IMR-90 (cell line): Measurements from ENCODE around the gene KCNG4. TPM values are rescaled to one million over a fixed set of nuclear protein-coding genes. Genes with fewer than 3 reads are reported as not detected.

Experiments
- ATAC-seq: fragments of 200-7000 bp; cut with Tn5 transposase; 2 replicates; pipeline ENCODE4 v1.9.1; 2020; ENCODE audit warnings: low read depth, mild to moderate bottlenecking, moderate library complexity
- BruUV-seq: library from RNA; stranded (reverse); fragments of 400-500 nt; replicated peaks from 2 replicates; lab custom pipeline; 2021; lab: Mats Ljungman, UMichigan
- CTCF ChIA-PET: fragments of 300-600 bp; formaldehyde crosslinking; extraction: SDS; loops from one replicate; lab custom pipeline; 2021; ENCODE audit warnings: antibody characterized with exemption; lab: Yijun Ruan, JAX
- POLR2A ChIA-PET: fragments of 300-600 bp; sonication (Branson Sonifier 250); formaldehyde crosslinking; loops from one replicate; lab custom pipeline; 2022; ENCODE audit warnings: antibody characterized with exemption; ENCODE audit not compliant: unreplicated experiment; lab: Charles Lee
- DNase-seq: peaks from one replicate; pipeline ENCODE4 v3.0.0; 2013
- H2AFZ ChIP-seq: replicated peaks from 2 replicates; pipeline ENCODE3; 2013; ENCODE audit warnings: low read length, mild to moderate bottlenecking; ENCODE audit not compliant: poor library complexity
- H2AK5ac ChIP-seq: 2 replicates; pipeline ENCODE4 v1.6.1; 2013; ENCODE audit warnings: low read depth, low read length, inconsistent platforms
- H2AK9ac ChIP-seq: replicated peaks from 2 replicates; pipeline ENCODE3; 2013; ENCODE audit warnings: mild to moderate bottlenecking, low read depth, low read length, moderate library complexity; ENCODE audit not compliant: poor library complexity
- H2BK120ac ChIP-seq: 2 replicates; pipeline ENCODE4 v1.6.1; 2013; ENCODE audit warnings: low read depth, low read length, inconsistent platforms
- H2BK15ac ChIP-seq: 3 replicates; pipeline ENCODE4 v1.6.1; 2013; ENCODE audit warnings: low read depth, low read length, inconsistent platforms
- H2BK20ac ChIP-seq: 2 replicates; pipeline ENCODE4 v1.6.1; 2013; ENCODE audit warnings: low read depth, mild to moderate bottlenecking, inconsistent platforms, low read length, moderate library complexity
- H2BK5ac ChIP-seq: 2 replicates; pipeline ENCODE4 v1.6.1; 2013; ENCODE audit warnings: mild to moderate bottlenecking, low read depth, low read length, inconsistent platforms; ENCODE audit not compliant: poor library complexity, severe bottlenecking
- H3K14ac ChIP-seq: replicated peaks from 2 replicates; pipeline ENCODE4 v1.6.1; 2013; ENCODE audit warnings: low read depth, low read length, inconsistent platforms
- H3K18ac ChIP-seq: 2 replicates; pipeline ENCODE4 v1.6.1; 2013; ENCODE audit warnings: low read depth, low read length, control low read depth
- H3K23ac ChIP-seq: 2 replicates; pipeline ENCODE4 v1.6.1; 2013; ENCODE audit warnings: low read depth, low read length, inconsistent platforms
- H3K27ac ChIP-seq: 2 replicates; pipeline ENCODE4 v1.5.1; 2013; ENCODE audit warnings: mild to moderate bottlenecking, control low read depth, low read length; ENCODE audit not compliant: insufficient read depth
- H3K27me3 ChIP-seq: 2 replicates; pipeline ENCODE4 v1.6.1; 2013; ENCODE audit warnings: low read length; ENCODE audit not compliant: control insufficient read depth, insufficient read depth
- H3K36me3 ChIP-seq: 2 replicates; pipeline ENCODE4 v1.6.1; 2013; ENCODE audit warnings: low read length, mixed read lengths; ENCODE audit not compliant: control insufficient read depth, insufficient read depth
- H3K4ac ChIP-seq: 2 replicates; pipeline ENCODE4 v1.6.1; 2013; ENCODE audit warnings: low read depth, low read length, inconsistent platforms
- H3K4me1 ChIP-seq: 2 replicates; pipeline ENCODE4 v1.6.1; 2013; ENCODE audit warnings: low read length, mixed read lengths; ENCODE audit not compliant: control insufficient read depth, insufficient read depth
- H3K4me2 ChIP-seq: 2 replicates; pipeline ENCODE4 v1.6.1; 2013; ENCODE audit warnings: low read depth, mild to moderate bottlenecking, control low read depth, low read length, moderate library complexity
- H3K4me3 ChIP-seq: 2 replicates; pipeline ENCODE4 v1.5.1; 2013; ENCODE audit warnings: low read depth, mild to moderate bottlenecking, control low read depth, low read length, moderate library complexity; ENCODE audit not compliant: insufficient read depth
- H3K56ac ChIP-seq: 2 replicates; pipeline ENCODE4 v1.6.1; 2013; ENCODE audit warnings: low read length, inconsistent platforms; ENCODE audit not compliant: insufficient read depth; ENCODE audit errors: extremely low read depth
- H3K79me1 ChIP-seq, 2 experiments: 2 replicates each; pipeline ENCODE4 v1.6.1; 2013; ENCODE audit warnings: low read length in 2 of 2, inconsistent platforms in 1 of 2, low read depth in 1 of 2
- H3K9ac ChIP-seq: 2 replicates; pipeline ENCODE4 v1.6.1; 2013; ENCODE audit warnings: low read depth, low read length, control low read depth
- H3K9me1 ChIP-seq: 2 replicates; pipeline ENCODE4 v1.6.1; 2013; ENCODE audit warnings: low read length, inconsistent platforms; ENCODE audit not compliant: insufficient read depth
- H3K9me3 ChIP-seq: 2 replicates; pipeline ENCODE4 v1.6.1; 2013; ENCODE audit warnings: low read length; ENCODE audit not compliant: control insufficient read depth, insufficient read depth
- H4K20me1 ChIP-seq: 2 replicates; pipeline ENCODE4 v1.6.1; 2013; ENCODE audit warnings: low read length, inconsistent platforms; ENCODE audit not compliant: insufficient read depth
- H4K5ac ChIP-seq: 2 replicates; pipeline ENCODE4 v1.6.1; 2013; ENCODE audit warnings: mild to moderate bottlenecking, low read depth, low read length, control low read depth
- H4K8ac ChIP-seq, 2 experiments: 2 replicates each; pipeline ENCODE4 v1.6.1; 2013; ENCODE audit warnings: low read depth in 2 of 2, low read length in 2 of 2, control low read depth in 1 of 2, inconsistent platforms in 1 of 2
- H4K91ac ChIP-seq: 2 replicates; pipeline ENCODE4 v1.6.1; 2013; ENCODE audit warnings: low read depth, low read length, inconsistent platforms; ENCODE audit not compliant: insufficient read depth
- BHLHE40 ChIP-seq: fragments of 150-350 bp; IDR thresholded peaks from 2 replicates; pipeline ENCODE4 v1.6.1; 2016; ENCODE audit warnings: mild to moderate bottlenecking, low read depth, low read length
- CEBPB ChIP-seq: IDR thresholded peaks from 2 replicates; pipeline ENCODE4 v1.6.1; 2012; ENCODE audit warnings: low read depth, low read length, improper control_type of control experiment
- MAFK ChIP-seq: IDR thresholded peaks from 2 replicates; pipeline ENCODE4 v1.6.1; 2012; ENCODE audit warnings: low read depth, low read length, improper control_type of control experiment
- MXI1 ChIP-seq: IDR thresholded peaks from 2 replicates; pipeline ENCODE4 v1.6.1; 2012; ENCODE audit warnings: low read depth, mild to moderate bottlenecking, low read length, moderate library complexity, borderline replicate concordance
- POLR2A ChIP-seq: IDR thresholded peaks from 2 replicates; pipeline ENCODE4 v1.6.1; 2012; ENCODE audit warnings: mild to moderate bottlenecking, low read depth, low read length
- RFX5 ChIP-seq: IDR thresholded peaks from 2 replicates; pipeline ENCODE4 v1.8.0; 2012; ENCODE audit warnings: low read depth, mild to moderate bottlenecking, low read length, moderate library complexity
- SMC3 ChIP-seq: fragments of 150-350 bp; IDR thresholded peaks from 2 replicates; pipeline ENCODE4 v1.6.1; 2016; ENCODE audit warnings: low read depth, mild to moderate bottlenecking, antibody characterized with exemption, low read length, moderate library complexity
- WGBS, 2 experiments: methylation state at CpG; one replicate each; pipeline versions ENCODE4 v1.1.5 to v1.1.7; 2013; ENCODE audit warnings: missing lambda C conversion rate in 2 of 2; ENCODE audit not compliant: insufficient read length in 1 of 2; ENCODE audit errors: extremely low coverage in 2 of 2; 5-methylcytosine and 5-hydroxymethylcytosine counted together
- dilution Hi-C: fragments of 300-500 bp; cut with HindIII; formaldehyde crosslinking; loops from one replicate; pipeline ENCODE4 v1.14.3; 2018; ENCODE audit warnings: low sequenced_read_pairs; ENCODE audit not compliant: unreplicated experiment
- in situ Hi-C: fragments of 300-500 bp; cut with MboI; formaldehyde crosslinking; loops from 3 replicates; pipeline ENCODE4 v1.14.3; 2019; ENCODE audit warnings: low sequenced_read_pairs, inconsistent platforms, mixed read lengths
- intact Hi-C: fragments of 100-400 bp; cut with micrococcal nuclease; formaldehyde crosslinking; loops from 2 replicates; pipeline ENCODE4 v1.10.0; 2022
- polyA plus RNA-seq, 3 experiments: library from polyadenylated mRNA; depleted of rRNA; stranded (reverse); fragments of >200 nt; gene quantifications; 2 replicates each; pipeline ENCODE4 v1.2.3, GENCODE V29; 2012; ENCODE audit warnings: low replicate concordance in 1 of 3
- total RNA-seq: library from RNA; depleted of rRNA; stranded (reverse); fragments of >200 nt; gene quantifications from 2 replicates; pipeline ENCODE4 v1.2.3, GENCODE V29; 2012

Gene KCNG4
- total and polyA plus RNA-seq, 2 of the 4 experiments (the other 2 are of a cell fraction), result not detected

GRCh38 chr16:84225126-84225525 is 14.7 kb downstream of the KCNG4 start (continued):
- TF ChIP-seq MAFK (no peak), CEBPB (no peak), RFX5 (no peak), BHLHE40 (no peak), MXI1 (no peak)

- Histone ChIP-seq H3K9ac (no peak overlapping the region), H4K8ac (no peak overlapping the region), H2AK5ac (no peak overlapping the region), H3K4me1 (peaks cover 10% of the 10 kb centered on the region), H4K20me1 (no peaks in the 10 kb centered on the region), H3K4me3 (no peak overlapping the region), H3K14ac (no peak overlapping the region), H3K56ac (no peak overlapping the region), H2BK15ac (no peak overlapping the region), H2AFZ (no peak overlapping the region), H4K91ac (no peak overlapping the region), H2BK120ac (no peak overlapping the region), H3K4me2 (no peak overlapping the region), H3K23ac (no peak overlapping the region), H3K27me3 (peaks cover 8% of the 10 kb centered on the region; the same call in 1 of the 2 replicates), H3K4ac (no peak overlapping the region), H3K9me3 (no peaks in the 10 kb centered on the region), H3K79me1 (no peaks in the 10 kb centered on the region), H2BK20ac (no peak overlapping the region), H2BK5ac (no peak overlapping the region), H3K9me1 (peaks cover 6% of the 10 kb centered on the region; the same call in 1 of the 2 replicates), H3K18ac (no peak overlapping the region), H3K36me3 (no peaks in the 10 kb centered on the region), H3K27ac (no peak overlapping the region), H2AK9ac (no peak overlapping the region), H4K5ac (no peak overlapping the region)
- ChIA-PET POLR2A (no interaction called here), CTCF (no interaction called here)
- dilution Hi-C loops (no loop called here), in situ Hi-C loops (no loop called here), intact Hi-C loops (no loop called here)
- DNase-seq (no peak), ATAC-seq (no peak)
- BruUV-seq, result no TSS peak
- no peak for TF ChIP-seq SMC3
- TF ChIP-seq POLR2A, result no peak
- 67% methylated on average over 1 of the region's 3 CpGs; no CpG with 5 or more reads in 1 of the 2 experiments for WGBS, 2 experiments
Observed at GRCh38 chr16:84224554-84224953, 15.3 kb downstream of the KCNG4 start.
